GM18870 (cell line): Measurements from ENCODE around the gene C10orf120.

Experiments
- ATAC-seq: cut with Tn5 transposase; IDR thresholded peaks from one replicate; pipeline ENCODE4 v1.9.1; 2021; ENCODE audit warnings: moderate library complexity; ENCODE audit not compliant: unreplicated experiment

Gene C10orf120

GRCh38 chr10:122662231-122662630, 37.4 kb downstream of the C10orf120 start:
- ATAC-seq = no peak

GRCh38 chr10:122660696-122661095, 39.0 kb downstream of the C10orf120 start:
- ATAC-seq = no peak

DNA sequence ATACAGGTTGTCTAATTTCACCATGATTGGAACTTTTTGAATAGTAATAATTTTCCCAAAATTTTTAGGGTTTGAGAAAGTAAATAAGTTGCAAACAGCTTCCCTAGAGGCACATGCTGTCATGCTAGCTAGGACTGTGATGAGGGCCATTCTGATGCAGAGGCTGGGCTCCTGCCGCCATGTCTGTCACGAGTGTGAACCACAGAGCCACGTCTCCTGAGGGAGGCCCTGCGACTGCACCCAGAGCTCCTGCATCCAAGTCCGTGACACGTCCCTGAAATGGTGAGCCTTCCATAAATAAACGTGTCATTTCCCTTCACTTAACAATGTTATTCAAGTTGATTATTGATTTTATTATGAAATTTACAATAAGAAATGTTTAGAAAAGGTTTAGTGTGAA, 40.0 kb downstream of the C10orf120 start:
- no peak for ATAC-seq

GRCh38 chr10:122659126-122659525, 40.5 kb downstream of the C10orf120 start:
- ATAC-seq = no peak

- no peak for ATAC-seq
Measured at GRCh38 chr10:122658356-122659049, 41.1 kb downstream of the C10orf120 start.

GRCh38 chr10:122657729-122658128, 41.9 kb downstream of the C10orf120 start:
- no peak for ATAC-seq

GRCh38 chr10:122657255-122657654, 42.4 kb downstream of the C10orf120 start:
- ATAC-seq = no peak

DNA sequence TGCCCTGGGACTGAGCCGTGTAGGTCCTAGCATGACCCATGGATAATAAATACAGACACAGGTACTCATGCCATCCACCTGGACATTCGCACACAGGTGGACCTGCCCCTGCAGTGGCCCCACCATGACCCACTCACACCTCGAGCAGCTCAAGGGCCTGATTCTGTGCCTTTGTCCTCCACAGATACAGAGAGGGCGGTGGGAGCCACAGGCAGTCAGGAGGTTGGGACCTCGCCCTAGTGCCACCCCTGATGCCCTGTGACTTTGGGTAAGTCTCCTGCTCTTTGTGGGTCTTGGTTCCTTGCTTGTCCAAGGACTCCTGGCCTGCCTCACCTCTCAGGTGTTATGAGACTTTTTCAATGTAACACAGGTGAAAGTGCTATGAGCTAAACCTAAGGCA, 42.9 kb downstream of the C10orf120 start:
- no peak for ATAC-seq

- no peak for ATAC-seq
Measured at GRCh38 chr10:122656308-122656705, 43.3 kb downstream of the C10orf120 start.

GRCh38 chr10:122655524-122656307, 43.9 kb downstream of the C10orf120 start:
- no peak for ATAC-seq

DNA sequence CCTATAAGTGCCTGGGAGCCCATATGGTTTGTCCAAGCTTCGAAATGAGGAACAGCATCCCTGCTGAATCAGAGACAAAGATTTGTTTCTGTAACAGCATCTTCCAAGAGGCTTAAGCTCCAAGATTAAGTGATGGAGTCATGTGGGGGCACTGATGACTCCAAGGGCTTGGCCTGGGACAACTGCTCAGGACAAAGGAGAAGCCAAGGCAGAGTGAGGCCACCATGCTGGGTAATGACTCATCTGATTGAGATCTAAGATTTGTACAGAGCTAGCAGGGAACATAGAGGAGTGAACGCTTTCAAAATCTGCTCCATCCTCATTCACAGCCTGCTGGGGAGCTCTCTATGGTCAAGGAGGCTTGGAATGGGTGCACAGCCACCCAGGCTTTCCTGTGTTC, 49.3 kb downstream of the C10orf120 start:
- ATAC-seq = no peak

DNA sequence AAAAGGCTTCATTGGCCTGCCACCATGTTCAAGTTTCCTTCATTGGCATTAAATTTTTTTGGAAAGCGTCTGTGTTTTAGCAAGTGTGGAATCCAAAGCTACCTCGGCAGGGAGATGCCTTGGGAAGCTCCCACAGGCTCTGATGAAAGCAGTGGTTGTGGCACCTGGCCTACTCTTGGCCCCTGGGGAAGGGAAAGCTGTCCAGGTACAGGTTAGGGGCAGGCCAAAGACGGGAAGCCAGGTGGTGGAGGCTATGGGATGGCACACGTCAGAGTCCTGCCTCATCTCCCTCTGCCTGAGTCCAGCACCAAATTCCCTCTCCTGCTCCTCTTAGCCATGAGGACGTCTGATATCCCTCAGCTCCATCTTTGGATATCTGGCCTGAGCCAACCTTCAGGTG, 49.7 kb downstream of the C10orf120 start:
- ATAC-seq = no peak

GRCh38 chr10:122648599-122649428, 50.8 kb downstream of the C10orf120 start:
- ATAC-seq = no peak
